ENCODE results near the gene ACOT7. TPM values are rescaled to one million over a fixed set of nuclear protein-coding genes. Genes with fewer than 3 reads are reported as not detected.
"Not testable (repeated sequence)": the region's sequence is repeated elsewhere in the genome, so short reads cannot be mapped to it uniquely, and the experiment has no call there.

ACOT7 gene
- total RNA-seq, 1 donor from 2014 or later, result 107 TPM

DNA sequence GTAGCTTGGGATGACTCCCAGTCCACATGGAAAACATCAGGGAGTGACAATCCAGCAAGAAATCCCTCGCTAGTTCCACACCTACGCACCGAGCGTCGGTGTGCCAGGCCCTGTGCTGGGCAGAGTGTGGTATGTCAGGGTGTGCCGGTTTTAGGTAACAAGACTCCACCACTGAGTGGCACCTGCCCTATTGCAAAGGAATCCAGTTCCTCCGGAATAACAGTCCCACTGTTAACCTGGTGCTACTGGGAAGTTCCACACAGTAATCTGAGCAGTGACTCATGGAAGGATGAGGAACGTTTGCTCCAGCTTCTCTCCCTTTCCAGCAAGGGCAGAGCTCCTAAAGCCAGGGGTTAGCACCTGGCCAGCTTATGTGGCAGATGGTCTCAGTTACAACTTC, 173.3 kb downstream of the ACOT7 start:
- Mint-ChIP-seq H3K4me3 (no peak overlapping the region), H3K27ac (ENCODE audit: unreplicated experiment) (no peak overlapping the region), H3K36me3 (ENCODE audit: low read depth) (peaks cover 19% of the 10 kb centered on the region), H3K9me3 (peaks cover 2% of the 10 kb centered on the region), H3K27me3 (ENCODE audit: low read depth) (no peaks in the 10 kb centered on the region), H3K4me1 (peaks cover 15% of the 10 kb centered on the region)
- DNase-seq (ENCODE audit: low read depth, low spot score), result no peak
- TF ChIP-seq, protein P1, sequence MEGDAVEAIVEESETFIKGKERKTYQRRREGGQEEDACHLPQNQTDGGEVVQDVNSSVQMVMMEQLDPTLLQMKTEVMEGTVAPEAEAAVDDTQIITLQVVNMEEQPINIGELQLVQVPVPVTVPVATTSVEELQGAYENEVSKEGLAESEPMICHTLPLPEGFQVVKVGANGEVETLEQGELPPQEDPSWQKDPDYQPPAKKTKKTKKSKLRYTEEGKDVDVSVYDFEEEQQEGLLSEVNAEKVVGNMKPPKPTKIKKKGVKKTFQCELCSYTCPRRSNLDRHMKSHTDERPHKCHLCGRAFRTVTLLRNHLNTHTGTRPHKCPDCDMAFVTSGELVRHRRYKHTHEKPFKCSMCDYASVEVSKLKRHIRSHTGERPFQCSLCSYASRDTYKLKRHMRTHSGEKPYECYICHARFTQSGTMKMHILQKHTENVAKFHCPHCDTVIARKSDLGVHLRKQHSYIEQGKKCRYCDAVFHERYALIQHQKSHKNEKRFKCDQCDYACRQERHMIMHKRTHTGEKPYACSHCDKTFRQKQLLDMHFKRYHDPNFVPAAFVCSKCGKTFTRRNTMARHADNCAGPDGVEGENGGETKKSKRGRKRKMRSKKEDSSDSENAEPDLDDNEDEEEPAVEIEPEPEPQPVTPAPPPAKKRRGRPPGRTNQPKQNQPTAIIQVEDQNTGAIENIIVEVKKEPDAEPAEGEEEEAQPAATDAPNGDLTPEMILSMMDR (conservative IDR thresholded peaks at IDR 0.05), result no peak

DNA sequence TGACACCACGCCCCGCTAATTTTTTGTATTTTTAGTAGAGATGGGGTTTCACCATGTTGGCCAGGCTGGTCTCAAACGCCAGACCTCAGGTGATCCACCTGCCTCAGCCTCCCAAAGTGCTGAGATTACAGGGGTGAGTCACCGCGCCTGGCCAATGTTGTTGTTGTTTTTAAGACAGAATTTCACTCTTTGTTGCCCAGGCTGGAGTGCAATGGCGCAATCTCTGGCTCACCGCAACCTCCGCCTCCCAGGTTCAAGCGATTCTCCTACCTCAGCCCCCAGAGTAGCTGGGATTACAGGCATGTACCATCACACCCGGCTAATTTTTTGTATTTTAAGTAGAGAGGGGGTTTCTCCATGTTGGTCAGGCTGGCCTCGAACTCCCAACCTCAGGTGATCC, 173.9 kb downstream of the ACOT7 start:
- H3K27me3 Mint-ChIP-seq (ENCODE audit: low read depth); H3K4me1 Mint-ChIP-seq; H3K9me3 Mint-ChIP-seq; H3K4me3 Mint-ChIP-seq; H3K27ac Mint-ChIP-seq (ENCODE audit: unreplicated experiment); DNase-seq (ENCODE audit: low read depth, low spot score): not testable (repeated sequence)
- peaks cover 14% of the 10 kb centered on the region for H3K36me3 Mint-ChIP-seq (ENCODE audit: low read depth)

DNA sequence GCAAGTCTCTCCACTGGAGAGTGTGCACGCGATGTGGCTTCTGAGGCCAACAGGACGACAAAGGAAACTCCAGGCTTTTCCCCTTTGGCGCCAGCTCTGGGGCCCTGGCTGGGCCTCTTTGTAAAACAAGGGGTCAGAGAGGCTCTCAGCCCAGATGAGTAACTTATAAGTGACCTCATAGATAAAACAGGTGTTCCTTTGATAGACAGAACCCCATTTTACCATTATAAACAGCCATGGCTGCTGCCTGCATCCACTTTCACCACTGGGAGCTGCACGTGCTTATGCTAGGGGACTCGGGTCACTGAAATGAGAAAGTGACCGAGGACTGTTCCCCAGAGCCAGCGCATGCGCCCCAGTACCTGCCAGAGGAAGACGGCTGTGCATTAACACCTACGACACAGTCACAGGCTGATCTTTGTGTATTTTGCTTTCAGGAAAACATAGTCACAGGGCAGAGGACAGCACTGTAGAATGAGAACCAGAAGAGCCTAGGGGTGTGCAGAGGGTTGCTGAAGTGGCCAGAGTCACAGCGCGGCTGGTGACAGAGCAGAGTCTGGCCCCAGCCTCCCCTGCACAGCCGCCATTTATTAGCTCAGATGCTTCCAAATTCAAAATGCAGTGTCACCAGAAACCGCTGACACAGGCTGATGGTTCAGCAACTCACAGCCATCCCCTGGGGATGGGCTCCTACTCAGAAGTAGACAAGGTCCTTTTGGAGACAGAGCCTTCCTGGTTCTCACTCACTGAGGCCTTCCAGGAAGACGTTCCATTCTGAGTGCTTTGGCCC, 175.0 kb downstream of the ACOT7 start:
- Mint-ChIP-seq H3K27ac (ENCODE audit: unreplicated experiment) (no peak overlapping the region), H3K36me3 (ENCODE audit: low read depth) (peaks cover 7% of the 10 kb centered on the region), H3K27me3 (ENCODE audit: low read depth) (no peaks in the 10 kb centered on the region), H3K4me1 (no peaks in the 10 kb centered on the region), H3K4me3 (no peak overlapping the region), H3K9me3 (peaks cover 3% of the 10 kb centered on the region)
- DNase-seq (ENCODE audit: low read depth, low spot score), result no peak
- TF ChIP-seq, protein P1 (conservative IDR thresholded peaks at IDR 0.05), result no peak

Small RNA genes lying within 50 kb of the gene (microRNA-seq; reads per million reads assigned to microRNA genes)
- gene MIR4252, result not detected

Other genes with a start within 250 kb of the ACOT7 start
- 0.16 and 0.98 TPM in 2 replicates for gene CHD5, start 213.4 kb downstream of the ACOT7 start, total RNA-seq
- 479 and 516 TPM in 2 replicates for gene RPL22, start 194.2 kb downstream of the ACOT7 start, total RNA-seq
- 3.8 and 4.9 TPM in 2 replicates for gene RNF207, start 187.6 kb downstream of the ACOT7 start, total RNA-seq
- gene ICMT, start 157.8 kb downstream of the ACOT7 start, total RNA-seq, result 85.4 and 92.8 TPM in 2 replicates
- 23.6 and 25.2 TPM in 2 replicates for gene HES3, start 149.6 kb downstream of the ACOT7 start, total RNA-seq
- 28.1 and 28.7 TPM in 2 replicates for gene GPR153, start 132.7 kb downstream of the ACOT7 start, total RNA-seq
- 0.07 TPM in 1 of 2 replicates, not detected in the other for gene HES2, start 26.2 kb upstream of the ACOT7 start, total RNA-seq
- gene ESPN, start 31.0 kb upstream of the ACOT7 start, total RNA-seq, result 1.7 and 4.3 TPM in 2 replicates
- gene TNFRSF25, start 72.4 kb upstream of the ACOT7 start, total RNA-seq, result 23.4 and 26.1 TPM in 2 replicates
- 28.9 and 31.7 TPM in 2 replicates for gene PLEKHG5, start 97.9 kb upstream of the ACOT7 start, total RNA-seq
- gene NOL9, start 160.7 kb upstream of the ACOT7 start, total RNA-seq, result 47.2 and 52.4 TPM in 2 replicates
- not detected in 2 replicates for gene TAS1R1, start 161.5 kb upstream of the ACOT7 start, total RNA-seq
- gene ZBTB48, start 186.2 kb upstream of the ACOT7 start, total RNA-seq, result 35.7 and 41.0 TPM in 2 replicates
- gene KLHL21, start 209.1 kb upstream of the ACOT7 start, total RNA-seq, result 18.8 and 19.0 TPM in 2 replicates
- 32.6 and 33.5 TPM in 2 replicates for gene PHF13, start 220.0 kb upstream of the ACOT7 start, total RNA-seq
- gene THAP3, start 231.1 kb upstream of the ACOT7 start, total RNA-seq, result 26.1 and 28.5 TPM in 2 replicates

All from neural crest cell (in vitro differentiated cells).